Amniotic epithelial cell (primary cell): ENCODE data around the gene ZBTB20.

Experiments used
- DNase-seq: peaks from one replicate; pipeline ENCODE4 v3.0.0-alpha.2; 2010; ENCODE audit warnings: low read depth

The ZBTB20 gene

DNA sequence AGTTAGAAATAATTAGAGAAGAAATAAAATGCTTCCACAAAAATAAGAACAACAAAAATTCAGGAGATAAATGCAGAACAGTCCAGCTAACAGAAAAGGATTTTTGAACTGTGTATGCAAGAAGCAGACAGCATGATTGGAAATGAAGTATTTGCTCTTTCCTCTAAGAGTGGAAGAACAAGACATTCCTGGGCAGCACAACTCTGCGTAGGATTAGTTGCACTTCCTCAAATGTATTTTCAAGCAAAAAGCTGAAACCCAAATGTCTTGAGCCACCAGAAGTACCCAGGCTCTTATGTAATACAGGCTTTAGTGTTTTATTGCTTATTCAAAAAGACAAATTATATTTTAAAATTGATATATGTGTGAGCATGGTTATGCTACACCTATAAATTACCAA is 127.2 kb downstream of the ZBTB20 start:
- DNase-seq = peak; percentile 39

DNA sequence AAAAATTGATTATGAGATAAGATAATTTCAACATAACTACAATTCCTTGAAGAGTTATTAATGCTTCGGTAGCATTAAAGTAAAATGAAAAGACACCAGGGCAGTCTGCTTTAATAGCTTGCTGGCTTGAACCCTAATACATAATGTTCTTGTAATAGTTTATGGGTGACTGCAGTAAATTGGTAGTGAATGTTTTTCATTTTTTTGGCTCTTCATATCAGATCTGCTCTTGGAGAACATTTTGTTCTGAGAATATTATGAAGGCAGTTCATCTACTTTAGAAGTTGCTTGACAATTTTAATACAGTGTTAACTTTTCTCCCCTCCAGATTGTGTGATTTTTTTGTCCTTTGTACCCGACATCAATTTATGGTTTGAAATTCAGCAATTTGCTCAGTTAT is 128.4 kb downstream of the ZBTB20 start:
- DNase-seq = peak; percentile 34

DNA sequence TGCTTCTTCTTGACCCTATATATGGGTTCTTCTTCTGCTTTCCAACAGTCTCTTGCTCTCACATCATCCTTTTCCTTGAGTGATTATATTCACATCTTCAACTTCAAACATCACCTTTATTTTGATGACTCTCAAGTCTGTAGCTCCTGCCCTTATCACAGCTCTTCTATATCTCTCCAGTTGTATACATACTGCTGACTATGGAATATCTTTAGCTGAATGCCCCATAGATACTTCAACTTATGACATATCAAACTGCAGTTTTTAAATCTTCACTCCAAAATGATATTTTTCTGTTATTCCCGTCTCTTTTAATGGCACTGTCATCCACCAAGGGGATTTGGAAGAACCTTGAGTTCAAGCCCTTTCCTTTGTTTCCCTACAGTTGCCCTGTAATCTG is 139.1 kb downstream of the ZBTB20 start:
- DNase-seq = no peak

DNA sequence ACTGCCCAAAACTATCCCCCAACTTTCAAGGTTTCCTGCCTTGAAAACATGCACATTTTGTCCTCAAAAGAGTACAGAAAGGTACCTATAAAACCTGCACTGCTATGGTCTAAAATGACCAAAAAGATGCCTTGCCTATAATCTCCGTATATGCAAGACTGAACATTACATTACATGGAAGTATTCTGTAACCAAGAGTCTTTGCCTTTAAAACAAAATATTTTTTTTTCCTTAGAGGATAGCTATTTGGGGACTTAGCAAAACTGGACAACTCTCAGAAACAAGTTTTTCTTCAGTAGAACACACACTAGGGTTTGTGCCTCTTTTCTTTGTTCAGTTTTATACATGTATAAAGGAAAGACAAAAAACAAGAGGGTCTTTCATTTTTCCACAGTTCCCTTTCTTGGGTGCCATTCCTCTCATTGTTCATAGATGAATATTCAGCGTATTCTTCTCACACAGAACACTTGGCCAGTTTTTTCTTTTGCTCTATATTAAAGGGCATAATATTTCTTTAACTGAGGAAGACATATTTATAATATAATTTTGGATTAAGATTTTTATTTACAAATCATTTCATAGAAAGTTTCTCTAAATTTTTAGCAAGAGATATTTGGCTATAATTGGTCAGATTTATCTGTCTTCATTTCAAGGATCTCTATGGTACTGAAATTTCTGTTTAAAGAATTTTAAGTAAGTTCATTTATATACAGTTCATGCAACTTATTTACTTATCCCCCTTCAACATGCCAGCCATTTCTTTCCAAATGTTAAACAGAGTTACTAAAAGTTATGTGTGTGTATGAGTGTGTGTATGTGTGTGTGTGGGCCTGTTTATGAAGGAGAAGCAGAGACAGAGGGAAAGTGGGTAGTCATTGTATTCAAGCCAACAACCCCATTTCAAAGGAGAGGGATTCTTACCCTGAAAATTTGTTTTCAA is 142.6 kb downstream of the ZBTB20 start:
- DNase-seq = no peak

DNA sequence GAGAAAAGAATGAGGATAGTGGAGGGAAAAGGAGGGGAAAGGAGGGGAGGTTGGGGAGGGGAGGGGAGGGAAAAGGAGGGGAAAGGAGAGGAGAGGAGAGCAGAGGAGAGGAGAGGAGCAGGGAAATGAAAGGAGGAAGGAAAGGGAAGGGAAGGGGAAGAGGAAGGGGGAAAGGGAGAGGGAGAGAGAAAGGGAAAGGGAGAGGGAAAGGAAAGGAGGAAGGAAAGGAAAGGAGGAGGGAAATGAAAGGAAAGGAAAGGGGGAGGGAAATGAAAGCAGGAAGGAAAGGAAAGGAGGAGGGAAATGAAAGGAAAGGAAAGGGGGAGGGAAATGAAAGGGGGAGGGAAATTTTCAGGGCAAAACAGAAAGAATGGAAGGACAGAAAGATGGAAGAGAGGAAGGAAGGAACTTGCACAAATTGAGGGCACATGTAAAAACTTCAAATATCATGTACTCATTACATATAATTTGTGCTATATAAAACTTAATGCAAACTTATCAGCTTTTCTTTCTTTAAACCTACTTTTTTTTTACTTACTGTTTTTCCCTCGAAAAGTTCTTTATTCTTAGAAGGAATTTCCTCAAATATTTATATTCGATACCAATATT is 148.0 kb downstream of the ZBTB20 start:
- no peak for DNase-seq

DNA sequence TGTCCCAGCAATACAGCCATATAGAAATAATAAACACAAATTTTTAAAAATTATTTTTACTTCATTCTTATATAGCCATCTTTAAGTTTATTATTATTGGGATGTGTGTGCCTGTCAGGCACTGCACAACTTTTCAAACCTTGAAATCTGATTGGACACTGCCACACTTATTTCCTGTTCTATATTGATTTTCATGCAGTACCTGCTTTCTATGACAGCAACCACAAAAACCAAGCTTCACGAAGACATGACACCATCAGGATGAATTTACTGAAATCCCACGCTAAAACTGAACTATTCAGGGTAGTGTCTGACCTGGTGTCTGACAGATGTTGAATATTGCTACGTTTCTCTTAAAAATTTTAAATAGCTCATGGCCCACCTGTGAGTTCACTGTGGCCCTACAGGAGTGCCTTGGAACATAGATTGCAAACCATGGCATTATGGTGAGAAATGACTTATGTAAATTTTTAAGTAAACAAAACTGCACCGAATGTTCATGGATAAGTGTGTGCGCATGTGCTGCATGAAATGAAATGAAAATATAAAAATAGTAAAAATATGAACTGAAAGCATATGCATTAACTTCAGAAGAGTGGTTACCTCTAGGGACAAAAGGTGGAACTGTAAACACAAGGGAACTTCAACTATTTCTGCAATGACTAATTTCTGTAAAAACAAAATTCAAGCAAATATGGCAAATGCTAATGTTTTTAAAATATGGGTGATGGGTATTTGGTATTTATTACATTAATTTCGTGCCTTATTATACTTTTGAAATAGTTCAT is 152.3 kb downstream of the ZBTB20 start:
- DNase-seq = no peak

DNA sequence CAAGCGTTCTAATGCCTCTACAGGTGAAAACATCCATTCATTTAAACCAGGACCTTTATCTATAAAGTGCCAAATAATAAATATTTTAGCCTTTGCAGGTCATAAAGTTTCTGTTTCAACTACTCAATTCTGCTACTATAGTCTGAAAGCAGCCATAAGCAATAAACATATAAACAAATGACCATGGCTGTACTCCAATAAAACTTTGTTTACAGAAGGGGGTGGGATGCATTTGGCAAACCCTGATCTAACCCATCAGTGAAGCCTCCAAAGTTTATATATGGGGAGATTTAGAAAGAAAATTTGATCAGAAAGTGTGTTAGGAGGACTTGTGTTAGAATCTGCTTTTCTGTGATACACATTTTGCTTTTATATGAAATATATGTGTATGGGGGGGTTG is 161.3 kb downstream of the ZBTB20 start:
- DNase-seq = no peak

DNA sequence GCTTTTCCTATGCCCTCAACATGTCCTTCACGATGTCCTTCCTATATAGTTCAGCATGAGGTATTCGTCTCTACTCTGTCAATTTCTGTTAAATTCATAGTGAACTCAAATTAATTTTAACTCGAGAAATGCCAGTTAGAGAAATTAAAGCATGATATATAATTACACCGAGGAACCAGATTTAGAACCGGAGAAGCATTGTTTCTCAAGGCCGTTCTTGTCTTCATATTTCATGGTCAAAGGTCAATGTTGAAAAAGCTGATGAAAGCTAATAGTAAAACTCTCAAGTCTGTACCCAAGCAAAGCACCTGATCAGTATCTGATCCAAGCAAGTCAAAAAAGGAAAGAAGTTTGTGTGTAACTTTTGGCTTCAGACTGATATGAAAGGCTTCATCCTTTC is 163.8 kb downstream of the ZBTB20 start:
- DNase-seq = no peak

DNA sequence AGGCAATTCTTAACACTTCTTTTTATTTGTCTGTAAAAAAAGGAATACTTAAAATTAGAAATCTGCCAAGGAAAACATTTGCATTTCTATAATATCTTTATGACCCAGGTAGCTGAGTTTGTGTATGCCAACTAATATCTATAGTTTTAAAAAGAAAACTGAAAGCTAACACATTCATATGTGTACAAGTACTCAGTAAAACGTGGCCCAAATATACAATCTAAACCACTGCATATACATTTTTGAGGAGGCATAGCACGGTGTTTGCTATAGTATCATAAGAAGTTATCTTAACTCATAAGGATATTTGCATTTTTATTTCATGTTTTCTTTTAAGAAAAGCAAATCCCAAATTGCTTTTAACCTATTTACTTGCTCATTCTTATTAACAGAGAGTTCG is 172.7 kb downstream of the ZBTB20 start:
- no peak for DNase-seq

DNA sequence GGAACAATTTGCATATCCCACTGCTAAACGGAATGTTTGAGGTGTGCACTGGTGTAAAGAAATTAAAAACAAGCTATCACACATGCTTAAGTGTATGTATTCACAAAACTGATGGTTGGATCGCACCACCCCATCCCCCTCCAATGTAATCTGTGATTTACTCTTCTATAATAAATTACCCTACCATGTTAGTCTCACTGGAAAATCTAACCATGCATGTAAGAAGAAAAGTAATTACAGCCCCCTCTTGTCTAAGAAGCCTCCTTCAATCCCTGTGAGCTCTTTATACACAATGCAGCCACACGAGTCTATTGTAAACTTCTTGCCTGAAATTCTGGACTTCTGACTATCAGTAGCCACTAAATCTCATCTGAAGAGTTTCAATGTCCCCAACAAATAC is 173.6 kb downstream of the ZBTB20 start:
- no peak for DNase-seq

DNA sequence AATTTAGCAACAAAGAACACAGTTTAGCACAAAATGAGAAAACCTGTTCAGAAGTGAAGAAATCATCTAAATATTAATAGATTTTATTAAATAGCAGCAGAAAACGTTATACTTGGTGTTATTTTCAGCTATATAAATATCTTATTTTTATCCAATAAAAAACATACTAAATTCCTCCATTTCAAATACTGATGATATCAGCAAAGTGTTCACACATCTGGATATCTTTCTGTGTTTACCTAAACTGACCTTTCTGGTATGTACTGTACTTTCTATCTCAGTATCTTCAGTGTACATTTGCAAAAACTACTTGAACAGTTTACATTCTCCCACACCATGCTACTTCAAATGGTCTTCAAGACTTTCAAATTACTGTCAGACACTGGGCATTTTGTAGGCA is 179.9 kb downstream of the ZBTB20 start:
- DNase-seq = no peak

DNA sequence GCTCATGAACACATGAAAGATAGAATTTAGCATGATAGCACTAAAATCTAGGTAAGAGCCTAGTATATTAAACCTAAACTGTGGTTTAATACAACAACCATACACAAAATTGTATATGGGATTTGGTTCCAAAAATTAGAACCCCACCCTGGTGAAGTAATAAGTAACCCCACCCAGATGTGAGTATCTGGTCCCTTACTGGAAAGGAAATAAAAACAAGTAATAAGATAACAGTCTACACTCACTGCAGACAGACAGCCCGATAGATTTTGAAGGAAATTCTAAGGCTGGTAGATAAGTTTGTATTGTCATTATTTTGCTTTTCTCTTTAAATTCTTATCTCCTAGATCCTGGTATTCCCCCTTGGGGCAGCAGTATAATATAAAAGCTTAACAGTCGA is 184.9 kb downstream of the ZBTB20 start:
- no peak for DNase-seq

DNA sequence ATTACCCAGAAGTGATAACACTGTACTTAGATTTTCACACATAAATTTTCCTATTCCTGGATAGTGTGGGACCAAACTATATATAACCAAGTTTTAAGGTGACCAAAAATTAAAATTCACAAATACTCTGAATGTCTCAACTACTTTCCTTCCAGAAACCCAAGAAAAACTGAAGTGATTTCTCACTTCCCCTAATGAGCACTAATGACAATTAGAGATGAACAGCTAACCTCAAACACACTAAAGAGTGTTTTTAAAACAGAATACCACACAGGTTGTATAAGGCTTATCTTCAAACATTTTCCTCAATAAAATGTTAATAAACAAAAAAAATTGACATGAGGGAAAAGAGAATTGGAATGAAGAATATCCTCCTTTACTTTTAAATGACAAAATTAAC is 188.2 kb downstream of the ZBTB20 start:
- no peak for DNase-seq

DNA sequence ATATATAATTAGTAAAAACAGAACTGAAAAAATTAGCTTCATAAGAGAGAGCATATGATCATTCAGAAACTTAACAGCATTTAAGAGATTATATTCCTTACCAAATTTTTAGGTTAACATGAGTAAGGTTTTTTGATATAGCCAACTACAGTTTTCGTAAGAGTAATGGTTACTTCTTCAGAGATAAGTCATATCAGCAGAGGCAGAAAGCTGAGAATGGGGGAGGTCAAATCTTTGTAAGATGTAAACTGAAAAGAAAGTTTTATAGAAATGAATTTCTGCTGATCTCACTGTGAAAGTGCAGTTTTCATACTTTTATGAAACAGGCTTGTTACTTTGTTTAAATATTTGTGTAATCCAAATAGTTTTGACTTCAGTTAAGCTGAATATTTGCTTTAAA is 193.3 kb downstream of the ZBTB20 start:
- DNase-seq = no peak

DNA sequence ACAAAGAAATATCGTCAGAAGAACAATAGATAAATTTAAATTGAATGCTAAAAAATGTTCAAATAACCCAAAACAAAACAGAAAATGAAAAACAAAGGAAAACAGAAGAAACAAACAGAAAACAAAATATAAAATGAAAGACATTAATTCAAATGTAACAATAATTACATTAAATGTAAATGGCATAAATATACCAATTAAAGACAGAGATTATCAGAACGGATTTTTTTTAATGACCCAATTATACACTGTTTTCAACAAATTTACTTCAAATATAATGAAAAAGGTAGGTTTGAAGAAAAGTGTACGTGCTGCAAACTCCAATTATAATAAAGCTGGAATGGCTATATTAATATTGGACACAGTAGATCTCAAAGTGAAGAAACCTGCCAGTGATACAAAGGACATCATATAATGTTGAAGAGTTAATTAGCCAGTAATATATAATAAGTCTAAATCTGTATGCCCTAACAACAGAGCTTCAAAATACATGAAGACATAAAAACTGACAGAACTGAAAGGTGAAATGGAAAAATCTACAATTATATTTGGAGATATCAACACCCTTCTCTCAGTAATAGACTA is 193.8 kb downstream of the ZBTB20 start:
- no peak for DNase-seq

DNA sequence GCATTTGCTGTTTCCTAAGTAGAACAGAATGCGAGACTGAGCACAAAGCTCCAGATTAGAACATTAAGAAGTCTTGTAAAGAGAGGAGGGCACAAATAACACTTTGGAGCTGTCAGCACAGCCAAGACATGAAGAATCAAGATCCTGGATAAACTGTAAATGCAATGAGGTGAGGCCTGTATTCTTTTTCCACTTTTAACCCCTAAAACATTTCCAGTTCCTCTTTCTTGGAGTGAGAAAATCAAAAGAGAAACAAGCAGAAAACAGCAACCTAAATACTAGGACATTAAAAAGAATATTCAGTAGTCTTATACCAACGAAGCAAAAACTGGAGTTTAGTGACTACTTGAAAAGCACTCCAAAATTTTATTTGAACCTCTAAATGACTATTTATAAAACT is 204.3 kb downstream of the ZBTB20 start:
- no peak for DNase-seq

DNA sequence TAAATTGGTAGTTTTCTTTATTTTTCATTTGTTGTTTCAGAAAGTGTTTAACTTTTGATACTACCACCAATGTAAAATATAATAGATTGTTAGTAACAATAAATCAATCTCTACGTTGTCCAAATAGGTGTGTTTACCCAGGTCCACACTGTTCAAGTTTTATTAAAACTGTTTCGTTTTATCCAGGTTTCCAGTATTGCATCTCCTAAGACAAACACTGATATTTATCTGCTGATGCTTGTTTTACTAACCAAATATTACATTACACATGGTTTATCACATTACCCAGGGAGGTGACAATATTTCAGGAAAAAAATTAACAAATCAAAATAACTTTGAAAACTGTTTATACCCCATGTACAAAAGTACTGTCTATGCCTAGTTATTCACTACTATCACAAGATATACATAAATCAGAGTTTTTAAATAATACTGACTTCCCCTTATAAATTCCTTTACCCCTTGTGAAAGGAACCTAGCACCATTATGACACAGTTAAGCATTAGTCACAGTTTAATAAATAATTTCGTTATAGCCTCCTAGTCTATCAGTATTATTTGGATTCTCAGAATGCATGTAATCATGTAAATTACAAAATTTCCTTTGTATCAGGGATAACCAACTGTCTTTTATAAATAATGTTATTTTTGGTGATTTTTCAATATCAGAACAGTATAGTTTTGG is 205.3 kb downstream of the ZBTB20 start:
- no peak for DNase-seq

DNA sequence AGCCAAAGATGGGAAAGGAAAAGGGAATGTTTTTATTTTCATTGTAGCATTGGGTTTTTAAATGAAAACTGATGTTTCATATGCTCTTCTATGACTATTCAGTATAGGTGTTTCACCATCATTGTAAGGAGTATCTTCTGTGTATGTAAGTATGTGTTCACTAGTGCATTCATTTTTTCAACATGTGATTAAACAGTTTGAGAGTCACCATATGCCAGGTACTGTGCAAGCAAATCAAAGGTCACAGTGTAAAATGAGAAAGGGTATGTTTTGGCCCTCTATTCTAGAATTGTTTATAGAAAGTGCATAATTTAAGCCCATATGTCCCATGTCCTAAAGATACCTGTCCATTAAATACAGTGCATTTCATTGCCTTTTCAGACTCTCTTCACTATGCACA is 207.2 kb downstream of the ZBTB20 start:
- no peak for DNase-seq

DNA sequence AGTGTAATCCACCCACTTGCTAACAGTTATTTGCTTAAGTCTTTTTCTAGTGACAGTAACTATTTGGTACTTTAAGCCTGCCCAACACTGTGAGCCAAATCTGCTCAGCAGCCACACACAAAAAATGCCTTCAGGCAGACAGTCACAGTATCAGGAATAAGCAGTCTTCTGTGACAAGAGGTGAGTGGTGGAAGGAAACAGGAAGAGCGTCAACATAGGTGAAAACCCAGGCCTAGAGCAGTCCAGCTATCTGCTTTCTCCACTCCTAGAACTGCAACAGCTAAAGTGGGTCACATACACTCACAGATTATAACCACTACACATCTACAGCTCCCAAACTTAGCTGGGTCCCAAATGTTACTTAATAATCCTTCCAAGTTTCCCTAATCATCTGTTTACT is 213.7 kb downstream of the ZBTB20 start:
- no peak for DNase-seq

DNA sequence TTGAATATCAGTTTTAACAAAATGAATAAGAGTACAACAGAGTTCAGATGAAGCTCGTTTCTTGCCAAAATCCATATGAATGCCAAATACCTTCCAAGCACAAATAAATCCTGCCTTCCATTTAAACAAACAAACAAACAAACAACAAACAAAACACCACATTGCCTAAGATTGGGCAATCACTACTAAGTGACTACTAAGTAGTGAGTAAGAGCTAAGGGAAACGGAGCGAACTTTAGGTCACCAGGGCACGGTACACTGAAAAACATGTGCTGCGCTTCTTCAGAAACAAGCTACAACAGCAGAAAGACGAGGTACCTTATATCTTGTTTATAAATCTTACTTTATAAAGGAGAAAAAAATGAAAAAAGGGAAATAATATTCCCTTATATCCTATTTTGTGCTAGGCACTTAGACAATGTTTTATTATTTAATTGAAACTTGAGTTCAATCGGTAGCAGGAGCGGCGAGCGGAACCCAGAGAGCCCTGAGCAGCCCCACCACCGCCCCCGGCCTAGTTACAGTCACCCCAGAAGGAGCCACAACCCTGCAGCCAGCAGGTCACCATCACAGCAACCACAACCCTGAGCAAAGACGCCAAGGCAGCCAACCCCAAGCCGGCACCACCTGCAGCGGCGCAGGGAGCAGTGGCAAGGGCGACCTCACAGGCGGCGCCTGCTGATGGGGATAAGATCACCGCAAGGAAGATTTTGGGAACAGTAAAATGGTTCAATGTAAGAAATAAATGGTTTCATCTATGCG is 216.9 kb downstream of the ZBTB20 start:
- DNase-seq = peak; percentile 8

DNA sequence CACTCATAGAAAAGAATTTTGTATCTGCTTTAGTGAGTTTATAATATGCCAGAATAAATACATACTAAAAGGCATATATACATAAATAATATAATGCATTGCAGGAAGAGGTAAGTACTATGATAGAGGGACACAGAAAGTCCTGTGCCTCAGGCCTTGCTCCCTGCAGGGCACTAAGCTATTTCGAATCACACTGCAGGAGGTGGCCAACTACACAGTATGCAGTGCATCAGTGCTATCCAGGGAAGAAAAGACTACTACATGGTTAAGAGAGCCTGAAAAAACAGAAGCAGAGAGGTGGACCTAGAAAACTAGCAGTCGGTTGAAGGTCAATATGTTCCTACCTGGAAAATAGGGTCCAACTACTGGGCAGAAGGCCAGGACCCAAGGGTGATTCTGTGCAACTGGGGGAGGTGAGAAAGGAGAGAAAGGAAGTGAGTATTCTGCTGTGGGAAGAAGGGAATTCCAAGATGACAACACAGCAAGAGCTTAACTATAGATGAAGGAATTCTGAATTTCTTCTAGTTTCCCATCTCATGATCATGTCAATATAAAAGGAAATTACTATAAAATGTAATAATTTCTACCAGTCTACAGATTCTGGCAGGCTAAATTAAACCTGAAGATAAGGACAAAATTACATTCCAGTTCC is 218.0 kb downstream of the ZBTB20 start:
- peak; percentile 14 for DNase-seq
